GM23338 (cell line): ENCODE data around the gene ABCF2. TPM values are rescaled to one million over a fixed set of nuclear protein-coding genes. Genes with fewer than 3 reads are reported as not detected.

ENCODE experiments used
- ATAC-seq: fragments of 200-7000 bp; cut with Tn5 transposase; 3 replicates; pipeline ENCODE4 v1.9.1; 2020
- DNase-seq: peaks from one replicate; pipeline ENCODE4 v3.0.0-alpha.2; 2015; ENCODE audit warnings: low spot score
- H2AFZ ChIP-seq: fragments of 200-600 bp; sonication (generic); 2 replicates; pipeline ENCODE4 v1.8.0; 2016; ENCODE audit warnings: antibody characterized with exemption, mild to moderate bottlenecking, moderate library complexity
- H3F3A ChIP-seq: fragments of 200-600 bp; sonication (generic); replicated peaks from 2 replicates; pipeline ENCODE4 v1.8.0; 2017; ENCODE audit warnings: antibody characterized with exemption, mixed run types, low read depth
- H3K27ac ChIP-seq: fragments of 200-600 bp; sonication (generic); 2 replicates; pipeline ENCODE4 v1.6.1; 2016; ENCODE audit warnings: low read depth
- H3K27me3 ChIP-seq: fragments of 200-600 bp; sonication (generic); 2 replicates; pipeline ENCODE4 v1.8.0; 2016; ENCODE audit warnings: mild to moderate bottlenecking, mixed run types, moderate library complexity; ENCODE audit not compliant: insufficient read depth
- H3K36me3 ChIP-seq: fragments of 200-600 bp; sonication (generic); 2 replicates; pipeline ENCODE4 v1.8.0; 2016; ENCODE audit warnings: mild to moderate bottlenecking; ENCODE audit not compliant: insufficient read depth
- H3K4me1 ChIP-seq: fragments of 200-600 bp; sonication (generic); 2 replicates; pipeline ENCODE4 v1.8.0; 2016; ENCODE audit warnings: mild to moderate bottlenecking, moderate library complexity; ENCODE audit not compliant: insufficient read depth
- H3K4me2 ChIP-seq: fragments of 200-600 bp; sonication (generic); 2 replicates; pipeline ENCODE4 v1.7.1; 2017; ENCODE audit warnings: mixed run types
- H3K4me3 ChIP-seq: fragments of 200-600 bp; sonication (generic); 2 replicates; pipeline ENCODE4 v1.6.1; 2016; ENCODE audit warnings: mixed run types
- H3K79me2 ChIP-seq: fragments of 200-600 bp; sonication (generic); replicated peaks from 2 replicates; pipeline ENCODE4 v1.8.0; 2017; ENCODE audit warnings: mild to moderate bottlenecking; ENCODE audit not compliant: insufficient read depth
- H3K9me2 ChIP-seq: fragments of 200-600 bp; sonication (generic); 2 replicates; pipeline ENCODE4 v1.8.0; 2017; ENCODE audit not compliant: insufficient read depth
- H4K20me1 ChIP-seq: fragments of 200-600 bp; sonication (generic); replicated peaks from 2 replicates; pipeline ENCODE4 v1.8.0; 2017; ENCODE audit warnings: mild to moderate bottlenecking; ENCODE audit not compliant: insufficient read depth
- H3K27ac Mint-ChIP-seq: 2 replicates; pipeline ENCODE4 v1.8.0; 2020; ENCODE audit warnings: inconsistent platforms, mild to moderate bottlenecking, moderate library complexity, mixed read lengths
- H3K27me3 Mint-ChIP-seq: 3 replicates; pipeline ENCODE4 v1.8.0; 2022; ENCODE audit warnings: low read depth, mild to moderate bottlenecking, moderate library complexity, mixed read lengths, inconsistent platforms; ENCODE audit not compliant: insufficient read depth, poor library complexity
- H3K36me3 Mint-ChIP-seq: 3 replicates; pipeline ENCODE4 v1.8.0; 2021; ENCODE audit warnings: low read depth, mild to moderate bottlenecking, inconsistent platforms, moderate library complexity, mixed read lengths
- H3K4me1 Mint-ChIP-seq: 3 replicates; pipeline ENCODE4 v1.8.0; 2020; ENCODE audit warnings: mild to moderate bottlenecking, inconsistent platforms, mixed read lengths
- H3K4me3 Mint-ChIP-seq: 3 replicates; pipeline ENCODE4 v1.8.0; 2021; ENCODE audit warnings: moderate library complexity, mild to moderate bottlenecking, inconsistent platforms, mixed read lengths
- H3K9me3 Mint-ChIP-seq: 3 replicates; pipeline ENCODE4 v1.8.0; 2020; ENCODE audit warnings: moderate library complexity, mild to moderate bottlenecking, inconsistent platforms, mixed read lengths
- CREB1 ChIP-seq: fragments of 250-450 bp; sonication (Bioruptor Pico); IDR thresholded peaks from 2 replicates; pipeline ENCODE4 v1.5.0; 2020; ENCODE audit warnings: low read depth, mild to moderate bottlenecking, moderate library complexity
- ETS1 ChIP-seq: IDR thresholded peaks from 2 replicates; pipeline ENCODE4 v1.6.1; 2016; ENCODE audit warnings: antibody characterized with exemption
- EZH2 ChIP-seq: fragments of 200-600 bp; sonication (generic); IDR thresholded peaks from one replicate; pipeline ENCODE4 v1.8.0; 2017; ENCODE audit warnings: antibody characterized with exemption, mild to moderate bottlenecking, low read depth; ENCODE audit not compliant: unreplicated experiment
- EZH2phosphoT487 ChIP-seq: fragments of 200-600 bp; sonication (generic); IDR thresholded peaks from one replicate; pipeline ENCODE4 v1.8.1; 2018; ENCODE audit warnings: antibody characterized with exemption; ENCODE audit not compliant: unreplicated experiment
- JUNB ChIP-seq: IDR thresholded peaks from one replicate; pipeline ENCODE4 v1.6.1; 2016; ENCODE audit warnings: antibody characterized with exemption; ENCODE audit not compliant: unreplicated experiment
- NANOG ChIP-seq: IDR thresholded peaks from 2 replicates; pipeline ENCODE4 v1.6.1; 2016; ENCODE audit warnings: antibody characterized with exemption, borderline replicate concordance
- POLR2AphosphoS5 ChIP-seq: IDR thresholded peaks from 2 replicates; pipeline ENCODE4 v1.6.1; 2016; ENCODE audit warnings: antibody characterized with exemption, low read depth
- REST ChIP-seq: IDR thresholded peaks from one replicate; pipeline ENCODE4 v1.6.1; 2018; ENCODE audit warnings: antibody characterized with exemption; ENCODE audit not compliant: unreplicated experiment
- STAT1 ChIP-seq: IDR thresholded peaks from one replicate; pipeline ENCODE4 v1.6.1; 2016; ENCODE audit warnings: antibody characterized with exemption; ENCODE audit not compliant: unreplicated experiment
- ZNF114 ChIP-seq: fragments of 250-450 bp; sonication (Bioruptor Pico); IDR thresholded peaks from 2 replicates; pipeline ENCODE4 v1.5.0; 2020; ENCODE audit warnings: mild to moderate bottlenecking, moderate library complexity
- ZNF331 ChIP-seq: fragments of 250-450 bp; sonication (Bioruptor Pico); IDR thresholded peaks from 2 replicates; pipeline ENCODE4 v1.5.0; 2020; ENCODE audit warnings: low read depth, mild to moderate bottlenecking, moderate library complexity
- ZNF462 ChIP-seq: fragments of 250-450 bp; sonication (Bioruptor Pico); IDR thresholded peaks from 2 replicates; pipeline ENCODE4 v1.5.0; 2020; ENCODE audit warnings: mild to moderate bottlenecking, moderate library complexity
- polyA plus RNA-seq: library from polyadenylated mRNA; unstranded; fragments of >200 nt; fragmentation: Nextera tagmentation; extraction: Ambion mirVana; gene quantifications from 2 replicates; pipeline ENCODE4 v1.2.1, GENCODE V29; 2016
- total RNA-seq: library from RNA; depleted of rRNA; stranded (reverse); fragments of >200 nt; shearing (Covaris generic); gene quantifications from 2 replicates; pipeline ENCODE4 v1.2.3, GENCODE V29; 2014
- TF ChIP-seq, protein P1 (sequence below), 2 experiments: fragments of 200-600 bp in 1 of 2; sonication (generic) in 1 of 2; conservative IDR thresholded peaks; 2 replicates each; pipeline versions ENCODE4 v1.5.1 to v1.6.1; 2016 to 2017; ENCODE audit warnings: antibody characterized with exemption in 2 of 2, low read depth in 2 of 2, mild to moderate bottlenecking in 2 of 2, moderate library complexity in 1 of 2

ABCF2 gene
- total and polyA plus RNA-seq, 2 experiments from 2014 or later, result 18.7 to 58.7 TPM

- TF ChIP-seq EZH2phosphoT487 (no peak), ZNF331 (CRISPR knock-in tag) (no peak), POLR2AphosphoS5 (no peak), REST (no peak), CREB1 (CRISPR knock-in tag) (no peak), EZH2 (no peak), ZNF114 (CRISPR knock-in tag) (no peak), JUNB (no peak), NANOG (no peak), ETS1 (no peak), ZNF462 (no peak), STAT1 (no peak)
- TF ChIP-seq, protein P1, sequence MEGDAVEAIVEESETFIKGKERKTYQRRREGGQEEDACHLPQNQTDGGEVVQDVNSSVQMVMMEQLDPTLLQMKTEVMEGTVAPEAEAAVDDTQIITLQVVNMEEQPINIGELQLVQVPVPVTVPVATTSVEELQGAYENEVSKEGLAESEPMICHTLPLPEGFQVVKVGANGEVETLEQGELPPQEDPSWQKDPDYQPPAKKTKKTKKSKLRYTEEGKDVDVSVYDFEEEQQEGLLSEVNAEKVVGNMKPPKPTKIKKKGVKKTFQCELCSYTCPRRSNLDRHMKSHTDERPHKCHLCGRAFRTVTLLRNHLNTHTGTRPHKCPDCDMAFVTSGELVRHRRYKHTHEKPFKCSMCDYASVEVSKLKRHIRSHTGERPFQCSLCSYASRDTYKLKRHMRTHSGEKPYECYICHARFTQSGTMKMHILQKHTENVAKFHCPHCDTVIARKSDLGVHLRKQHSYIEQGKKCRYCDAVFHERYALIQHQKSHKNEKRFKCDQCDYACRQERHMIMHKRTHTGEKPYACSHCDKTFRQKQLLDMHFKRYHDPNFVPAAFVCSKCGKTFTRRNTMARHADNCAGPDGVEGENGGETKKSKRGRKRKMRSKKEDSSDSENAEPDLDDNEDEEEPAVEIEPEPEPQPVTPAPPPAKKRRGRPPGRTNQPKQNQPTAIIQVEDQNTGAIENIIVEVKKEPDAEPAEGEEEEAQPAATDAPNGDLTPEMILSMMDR (conservative IDR thresholded peaks at IDR 0.05; ENCODE audit: low read depth in 2 of 2), result no peak
- no peak overlapping the region for H3K4me2 ChIP-seq
- no peak overlapping the region for H2AFZ ChIP-seq
- H3F3A ChIP-seq, result no peaks in the 10 kb centered on the region
- H3K36me3 Mint-ChIP-seq, result peaks cover 87% of the 10 kb centered on the region
- no peaks in the 10 kb centered on the region for H3K79me2 ChIP-seq
- no peak overlapping the region for H3K27ac Mint-ChIP-seq
- DNase-seq (no peak), ATAC-seq (no peak)
- no peak overlapping the region for H3K27ac ChIP-seq
- no peaks in the 10 kb centered on the region for H3K9me2 ChIP-seq
- H3K27me3 Mint-ChIP-seq, result peaks cover 6% of the 10 kb centered on the region
- H3K36me3 ChIP-seq, result peaks cover 60% of the 10 kb centered on the region
- H4K20me1 ChIP-seq, result peaks cover 3% of the 10 kb centered on the region; the same call in 1 of the 2 replicates
- no peak overlapping the region for H3K4me3 Mint-ChIP-seq
- H3K27me3 ChIP-seq, result no peaks in the 10 kb centered on the region
- H3K4me1 ChIP-seq, result no peaks in the 10 kb centered on the region
- no peak overlapping the region for H3K4me3 ChIP-seq
- no peaks in the 10 kb centered on the region for H3K4me1 Mint-ChIP-seq
- H3K9me3 Mint-ChIP-seq, result no peaks in the 10 kb centered on the region
These were observed 8.8 kb downstream of the ABCF2 start for GRCh38 chr7:151218170-151218569.
